Measurements from ENCODE around the gene RALGAPB. TPM values are rescaled to one million over a fixed set of nuclear protein-coding genes. Genes with fewer than 3 reads are reported as not detected.
A peak's percentile ranks its signal among the peaks of the same experiment; 100 is the strongest.
"Not testable (repeated sequence)": the region's sequence is repeated elsewhere in the genome, so short reads cannot be mapped to it uniquely, and the experiment has no call there.

The RALGAPB gene
- total RNA-seq, 1 experiment from 2014 or later: 20.0 TPM

DNA sequence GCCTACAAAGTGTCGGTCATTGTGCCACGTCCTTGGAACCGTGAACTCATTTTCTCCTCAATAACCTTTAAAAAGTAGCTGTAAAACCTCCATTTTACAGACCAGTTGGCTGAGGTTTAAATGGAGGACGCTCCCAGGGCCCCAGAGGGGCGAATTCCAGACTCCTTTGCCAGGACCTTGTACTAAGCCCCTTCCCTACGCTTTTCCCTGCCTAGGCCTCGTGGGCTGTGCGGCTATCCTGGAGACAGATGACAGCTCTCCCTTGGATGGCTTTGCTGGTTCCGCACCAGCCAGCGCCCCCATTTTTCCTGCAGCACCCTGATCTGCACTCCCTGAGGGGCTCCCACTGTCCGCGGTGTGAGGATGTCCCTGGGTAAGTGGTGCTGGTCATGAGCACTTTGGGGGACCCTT, 25.4 kb upstream of the RALGAPB start:
- DNase-seq (ENCODE audit: low spot score): no peak

DNA sequence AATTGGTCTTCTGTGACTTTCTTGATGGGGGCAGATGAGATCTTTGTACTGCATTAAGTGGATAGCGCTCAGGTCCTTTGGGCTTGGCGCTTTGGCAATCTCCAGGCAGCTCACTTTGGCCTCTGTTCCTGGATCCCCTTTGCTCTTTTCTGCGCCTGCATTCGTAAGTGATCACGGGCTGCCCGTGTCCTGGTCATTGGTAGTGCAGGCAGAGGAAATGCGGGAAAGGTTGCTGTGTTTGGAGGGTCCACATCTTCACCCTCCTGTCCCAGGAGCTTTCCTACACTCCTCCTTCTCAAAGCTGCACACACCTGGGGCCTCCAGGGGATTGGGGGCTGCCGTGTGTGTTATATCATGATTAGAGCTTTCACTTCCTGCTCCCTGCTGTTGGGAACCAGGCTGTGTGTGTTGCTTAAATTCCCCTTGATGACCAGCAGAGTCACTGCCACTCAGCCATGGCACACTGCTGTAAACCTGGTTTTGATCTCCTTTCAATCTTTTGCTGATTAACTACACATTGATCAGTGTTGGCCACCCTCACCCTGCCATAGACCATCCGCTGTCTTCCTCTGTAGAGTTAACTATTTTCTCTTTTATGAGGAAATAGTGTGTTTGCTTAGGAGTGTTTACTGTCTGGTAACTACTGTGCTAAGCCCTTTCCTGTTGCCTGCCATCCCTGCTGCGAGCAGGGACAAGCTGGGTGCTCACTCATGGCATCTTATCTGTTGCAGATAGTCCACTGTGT, 24.5 kb upstream of the RALGAPB start:
- DNase-seq (ENCODE audit: low spot score): no peak

DNA sequence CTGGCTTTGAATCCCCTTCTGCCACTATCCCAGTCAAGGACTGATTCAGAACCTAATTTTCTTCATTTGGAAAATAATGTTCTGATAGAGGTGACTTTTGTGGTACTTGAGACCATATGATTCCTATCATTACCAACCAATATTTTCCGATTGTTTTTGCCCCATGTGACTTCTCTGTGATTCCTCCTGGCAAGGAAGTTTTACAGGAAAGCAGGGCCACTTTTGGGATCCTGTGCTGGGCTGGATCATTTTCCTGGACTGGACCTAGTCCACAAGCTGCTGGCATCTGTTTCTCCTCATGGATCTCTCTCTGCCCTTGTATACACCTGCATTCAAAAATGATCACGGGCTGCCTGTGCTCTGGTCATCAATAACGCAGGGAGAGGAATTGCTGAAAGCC, 23.6 kb upstream of the RALGAPB start:
- no peak for DNase-seq (ENCODE audit: low spot score)

DNA sequence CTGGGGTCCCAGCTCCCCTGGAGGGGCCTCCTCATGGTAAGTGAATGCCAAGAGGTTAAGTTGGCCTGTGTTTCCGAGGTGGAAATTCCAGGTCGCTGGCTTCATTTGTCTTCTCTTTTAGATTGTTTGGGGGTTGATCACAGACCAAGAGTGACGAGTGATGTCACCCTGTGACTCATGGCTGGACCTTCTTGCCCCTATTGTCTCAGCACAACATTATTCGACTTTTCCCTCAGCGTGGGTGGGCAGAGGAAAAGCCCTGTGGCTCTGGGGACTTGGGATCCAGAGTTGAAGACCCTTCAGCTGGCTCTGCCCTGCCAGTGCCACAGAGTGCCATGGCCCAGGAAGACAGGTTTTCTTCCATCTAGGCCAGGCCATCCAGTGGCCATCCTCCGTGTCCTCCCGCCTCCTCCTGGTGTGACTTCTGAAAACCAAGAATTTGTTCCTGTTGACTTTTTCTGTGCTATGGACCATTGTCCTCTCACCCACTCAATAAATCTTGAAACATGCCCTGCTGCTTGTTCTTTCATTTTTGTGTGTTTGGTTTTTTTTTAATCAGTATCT, 22.1 kb upstream of the RALGAPB start:
- no peak for DNase-seq (ENCODE audit: low spot score)

DNA sequence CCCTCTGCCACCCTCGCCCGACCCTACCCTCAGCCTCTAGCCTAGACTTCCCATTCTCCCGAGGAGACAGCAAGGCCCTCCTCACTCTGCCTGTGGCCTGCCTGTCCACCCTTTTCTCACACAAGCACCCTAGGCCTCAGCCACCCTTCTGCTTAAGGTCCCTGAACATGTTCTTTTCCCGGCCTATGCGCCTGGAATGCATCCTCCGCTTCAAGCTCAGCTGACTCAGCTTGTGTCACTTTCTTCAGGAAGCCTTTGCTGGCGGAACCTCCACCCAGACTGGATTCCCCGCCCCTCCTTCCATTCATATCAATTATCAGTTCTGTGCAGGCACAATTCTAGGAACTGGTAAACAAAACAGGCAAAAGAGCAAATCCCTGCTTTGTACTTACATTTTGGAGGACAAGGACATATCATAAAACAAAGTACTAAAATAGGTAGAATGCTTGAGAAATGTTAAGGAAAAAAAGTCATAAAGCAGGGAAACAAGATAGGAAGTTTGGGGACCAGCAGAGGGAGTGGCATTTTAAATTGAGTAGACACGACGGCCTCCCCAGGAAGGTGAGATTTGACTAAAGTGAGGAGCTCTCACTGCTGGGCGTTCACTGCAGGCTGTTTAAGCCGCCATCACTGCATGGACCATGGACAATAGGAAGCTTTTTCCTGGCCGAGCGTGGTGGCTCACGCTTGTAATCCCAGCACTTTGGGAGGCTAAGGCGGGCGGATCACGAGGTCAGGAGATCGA, 19.6 kb upstream of the RALGAPB start:
- peak; percentile 26 for DNase-seq (ENCODE audit: low spot score)

DNA sequence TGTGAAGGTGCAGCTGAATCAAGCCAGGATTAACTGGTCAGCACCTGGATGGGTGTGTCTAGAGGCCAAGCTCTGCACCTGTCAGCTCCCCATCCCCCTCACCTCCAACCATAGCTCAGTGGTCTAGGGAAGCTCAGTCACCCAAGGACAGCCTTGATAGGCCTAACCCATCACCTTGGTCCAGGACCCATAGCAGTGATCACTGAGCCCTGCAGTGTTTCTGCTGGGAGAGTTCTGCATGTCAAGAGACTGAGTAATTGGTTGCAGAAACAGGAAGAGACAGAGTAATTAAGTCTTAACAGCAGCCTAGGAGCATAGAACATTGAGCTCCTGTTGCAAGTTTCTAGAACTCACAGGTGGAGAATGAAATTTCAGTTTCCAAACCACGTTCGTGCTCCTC, 18.7 kb upstream of the RALGAPB start:
- DNase-seq (ENCODE audit: low spot score): no peak

DNA sequence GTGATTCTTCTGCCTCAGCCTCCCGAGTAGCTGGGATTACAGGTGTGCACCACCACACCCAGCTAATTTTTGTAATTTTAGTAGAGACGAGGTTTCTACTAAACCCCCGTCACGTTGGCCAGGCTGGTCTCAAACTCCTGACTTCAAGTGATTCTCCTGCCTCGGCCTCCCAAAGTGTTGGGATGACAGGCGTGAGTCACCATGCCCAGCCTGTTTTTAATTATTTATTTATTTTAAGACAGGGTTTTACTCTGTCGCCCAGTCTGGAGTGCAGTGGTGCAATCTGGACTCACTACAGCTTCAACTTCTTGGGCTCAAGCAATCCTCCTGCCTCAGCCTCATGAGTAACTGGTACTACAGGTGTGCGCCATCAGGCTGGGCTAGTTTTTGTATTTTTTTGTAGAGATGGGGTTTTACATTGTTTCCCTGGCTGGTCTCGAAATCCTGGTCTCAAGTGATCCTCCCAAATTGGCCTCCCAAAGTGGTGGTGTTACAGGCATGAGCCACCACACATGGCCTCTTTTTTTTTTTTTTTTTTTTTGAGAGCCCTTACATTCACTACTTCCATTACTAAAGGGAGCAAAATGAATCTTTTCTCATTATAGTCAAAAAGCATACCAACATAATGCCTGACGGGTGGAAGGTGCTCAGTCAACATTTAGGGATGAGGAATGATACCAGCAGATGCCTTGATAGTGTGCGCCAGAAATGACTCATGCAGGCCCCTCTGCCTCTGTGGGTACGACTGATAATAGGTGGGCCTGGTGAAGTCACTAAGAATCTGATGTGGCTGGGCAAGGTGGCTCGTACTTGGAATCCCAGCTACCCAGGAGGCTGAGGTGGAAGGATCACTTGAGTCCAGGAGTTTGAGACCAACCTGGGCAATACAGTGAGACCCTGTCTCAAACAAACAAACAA, 17.8 kb upstream of the RALGAPB start:
- no peak for DNase-seq (ENCODE audit: low spot score)

DNA sequence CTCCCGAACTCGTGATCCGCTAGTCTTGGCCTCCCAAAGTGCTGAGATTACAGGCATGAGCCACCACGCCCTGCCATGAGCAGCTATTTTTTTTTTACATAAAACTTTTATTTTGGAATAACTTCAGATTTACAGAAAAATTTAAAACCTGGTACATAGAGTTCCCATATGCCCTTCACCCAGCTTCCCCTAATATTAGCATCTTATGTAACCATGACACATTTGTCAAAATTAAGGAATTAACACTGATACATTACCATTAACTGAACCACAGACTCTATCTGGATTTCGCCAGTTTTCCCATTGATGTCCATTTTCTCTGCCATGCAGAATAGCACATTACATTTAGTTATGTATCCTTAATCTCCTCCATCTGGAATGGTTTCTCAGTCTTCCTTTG, 14.3 kb upstream of the RALGAPB start:
- no peak for DNase-seq (ENCODE audit: low spot score)

DNA sequence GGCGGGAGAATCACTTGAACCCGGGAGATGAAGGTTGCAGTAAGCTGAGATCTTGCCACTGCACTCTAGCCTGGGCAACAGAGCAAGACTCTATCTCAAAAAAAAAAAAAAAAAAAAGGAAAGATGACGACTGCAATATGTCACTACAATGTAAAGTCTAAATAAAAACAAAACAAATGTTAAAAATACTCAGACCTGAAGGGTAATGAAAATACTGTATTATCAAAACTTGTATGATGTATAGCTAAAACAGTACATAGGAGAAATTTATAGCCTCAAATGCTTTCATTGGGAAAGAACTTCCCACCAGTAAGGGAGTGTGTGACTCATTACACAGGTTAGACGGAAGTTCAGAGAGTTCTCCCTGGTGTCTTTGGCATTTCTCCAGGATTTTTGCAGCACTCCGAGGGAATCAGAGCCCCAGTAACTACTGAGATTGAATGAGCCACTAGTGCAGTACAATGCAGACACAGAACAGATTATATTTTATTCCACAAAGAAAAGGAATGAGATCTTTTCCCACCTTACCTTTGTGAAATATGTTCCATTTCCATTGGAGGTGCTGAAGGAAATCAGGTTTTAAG, 12.5 kb upstream of the RALGAPB start:
- peak; percentile 89 for DNase-seq (ENCODE audit: low spot score)

DNA sequence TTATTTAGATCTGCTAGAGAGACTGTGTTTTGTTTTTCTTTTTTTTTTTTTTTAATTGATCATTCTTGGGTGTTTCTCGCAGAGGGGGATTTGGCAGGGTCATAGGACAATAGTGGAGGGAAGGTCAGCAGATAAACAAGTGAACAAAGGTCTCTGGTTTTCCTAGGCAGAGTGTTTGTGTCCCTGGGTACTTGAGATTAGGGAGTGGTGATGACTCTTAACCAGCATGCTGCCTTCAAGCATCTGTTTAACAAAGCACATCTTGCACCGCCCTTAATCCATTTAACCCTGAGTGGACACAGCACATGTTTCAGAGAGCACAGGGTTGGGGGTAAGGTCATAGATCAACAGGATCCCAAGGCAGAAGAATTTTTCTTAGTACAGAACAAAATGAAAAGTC, 12.0 kb upstream of the RALGAPB start:
- DNase-seq (ENCODE audit: low spot score): not testable (repeated sequence)

DNA sequence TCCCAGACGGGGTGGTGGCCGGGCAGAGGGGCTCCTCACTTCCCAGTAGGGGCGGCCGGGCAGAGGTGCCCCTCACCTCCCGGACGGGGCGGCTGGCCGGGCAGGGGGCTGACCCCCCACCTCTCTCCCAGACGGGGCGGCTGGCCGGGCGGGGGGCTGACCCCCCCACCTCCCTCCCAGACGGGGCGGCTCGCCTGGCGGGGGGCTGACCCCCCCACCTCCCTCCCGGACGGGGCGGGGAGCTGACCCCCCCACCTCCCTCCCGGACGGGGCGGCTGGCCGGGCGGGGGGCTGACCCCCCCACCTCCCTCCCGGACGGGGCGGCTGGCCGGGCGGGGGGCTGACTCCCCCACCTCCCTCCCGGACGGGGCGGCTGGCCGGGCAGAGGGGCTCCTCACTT, 11.5 kb upstream of the RALGAPB start:
- DNase-seq (ENCODE audit: low spot score): not testable (repeated sequence)

DNA sequence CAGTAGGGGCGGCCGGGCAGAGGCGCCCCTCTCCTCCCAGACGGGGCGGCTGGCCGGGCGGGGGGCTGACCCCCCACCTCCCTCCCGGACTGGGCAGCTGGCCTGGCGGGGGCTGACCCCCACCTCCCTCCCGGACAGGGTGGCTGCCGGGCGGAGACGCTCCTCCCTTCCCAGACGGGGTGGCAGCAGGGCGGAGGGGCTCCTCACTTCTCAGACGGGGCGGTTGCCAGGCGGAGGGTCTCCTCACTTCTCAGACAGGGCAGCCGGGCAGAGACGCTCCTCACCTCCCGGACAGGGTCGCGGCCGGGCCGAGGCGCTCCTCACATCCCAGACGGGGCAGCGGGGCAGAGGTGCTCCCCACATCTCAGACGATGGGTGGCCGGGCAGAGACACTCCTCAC, 11.1 kb upstream of the RALGAPB start:
- DNase-seq (ENCODE audit: low spot score): not testable (repeated sequence)

DNA sequence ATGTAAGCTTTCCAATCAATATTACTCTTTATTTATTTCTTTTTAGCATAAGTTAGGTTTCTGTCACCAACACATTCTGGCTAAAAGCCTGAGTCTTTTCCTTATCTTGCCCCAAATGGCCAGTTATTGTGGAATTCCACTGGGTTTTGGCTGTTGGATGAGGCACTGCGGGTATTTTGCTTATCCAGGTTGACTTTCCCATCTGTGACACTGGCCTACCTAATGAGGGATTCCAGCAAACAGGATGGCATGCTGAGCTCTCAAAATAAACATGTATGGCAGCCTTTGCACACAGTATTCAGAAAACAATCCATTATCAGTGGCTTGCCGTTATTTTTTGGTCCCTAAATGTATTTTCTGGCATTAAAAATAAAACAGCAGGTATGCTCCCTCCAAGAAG, 6.5 kb upstream of the RALGAPB start:
- no peak for DNase-seq (ENCODE audit: low spot score)

DNA sequence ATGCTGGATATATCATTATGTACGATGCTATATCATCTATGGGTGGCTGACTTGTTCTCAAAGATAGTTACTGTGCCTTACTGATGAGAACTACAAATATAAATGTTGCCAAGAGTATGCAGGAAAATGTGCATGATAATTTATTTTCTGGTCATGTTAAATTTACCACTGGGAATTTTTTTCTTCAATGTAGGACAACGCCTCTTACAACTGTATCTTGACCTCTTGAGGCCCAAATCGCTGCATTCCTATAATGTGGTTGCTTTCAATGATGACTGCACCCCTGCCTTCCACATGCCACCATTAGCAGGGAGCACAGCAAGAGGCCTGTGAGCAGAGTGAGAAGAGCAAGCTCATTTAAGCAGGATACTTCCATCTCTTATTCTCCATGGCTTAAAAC, 5.7 kb upstream of the RALGAPB start:
- no peak for DNase-seq (ENCODE audit: low spot score)

DNA sequence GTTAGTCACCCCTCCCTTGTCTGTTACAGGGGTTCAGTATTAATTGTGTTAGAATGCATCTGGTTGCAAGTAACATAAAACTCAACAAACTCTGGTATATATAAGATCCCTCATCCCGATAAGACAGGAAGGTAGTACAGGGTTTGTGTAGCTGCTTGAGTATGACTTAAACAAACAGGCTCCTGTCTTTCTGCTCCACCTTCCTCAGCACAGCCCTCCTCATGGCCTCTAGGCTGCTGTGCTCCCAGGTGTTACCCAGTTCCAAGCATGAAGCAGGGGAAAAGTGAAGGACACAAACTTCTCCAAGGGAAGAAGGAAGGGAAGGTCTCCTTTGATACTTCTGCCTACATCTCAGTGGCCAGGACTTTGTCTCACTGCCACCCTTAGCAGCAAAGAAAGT, 1.4 kb upstream of the RALGAPB start:
- DNase-seq (ENCODE audit: low spot score): no peak

DNA sequence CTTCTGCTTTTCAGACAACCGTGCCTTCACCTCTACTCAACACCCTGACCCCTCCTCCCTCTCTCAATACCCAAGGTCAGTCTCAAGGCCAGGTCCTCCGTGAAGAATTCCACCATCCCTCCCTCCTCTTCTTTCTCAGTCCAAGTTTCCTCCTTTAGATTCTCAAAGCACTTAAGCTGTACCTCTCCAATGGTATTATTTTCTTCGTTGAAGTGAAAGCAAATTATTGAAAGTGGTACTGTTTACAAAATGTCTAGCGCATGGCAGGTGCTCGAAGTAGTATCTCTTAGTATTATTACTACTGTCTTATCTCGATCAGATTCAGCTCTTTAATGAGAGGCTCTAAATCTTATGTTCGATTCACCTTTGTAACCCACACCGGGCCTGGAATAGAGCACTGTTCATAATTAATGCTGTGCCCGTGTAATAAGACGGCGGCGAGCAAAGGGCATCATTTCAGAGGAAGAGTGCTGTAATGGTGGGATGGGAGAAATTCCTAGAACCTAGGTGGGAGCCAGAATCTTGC, 593 bp upstream of the RALGAPB start:
- no peak for DNase-seq (ENCODE audit: low spot score)

DNA sequence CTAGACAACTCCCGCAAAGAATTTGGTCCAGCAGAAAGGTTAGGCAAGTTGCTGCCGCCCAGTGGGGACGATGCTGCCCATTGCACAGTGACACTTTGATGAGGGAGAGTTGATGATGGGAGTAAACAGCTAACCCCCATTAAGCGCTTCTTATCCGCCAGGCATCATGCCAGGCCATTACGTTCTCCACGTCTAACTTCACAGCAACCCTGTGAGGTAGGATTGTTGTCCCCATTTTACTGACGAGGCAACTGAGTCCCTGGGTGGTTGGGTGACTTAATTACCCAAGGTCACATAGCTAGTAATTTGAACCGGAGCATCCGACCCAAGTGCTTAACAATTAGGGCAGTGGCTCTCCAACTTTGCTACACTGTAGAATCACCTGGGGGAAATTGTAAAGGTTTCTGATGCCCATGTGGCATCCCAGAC, 738 bp downstream of the RALGAPB start:
- peak; percentile 17 for DNase-seq (ENCODE audit: low spot score)

DNA sequence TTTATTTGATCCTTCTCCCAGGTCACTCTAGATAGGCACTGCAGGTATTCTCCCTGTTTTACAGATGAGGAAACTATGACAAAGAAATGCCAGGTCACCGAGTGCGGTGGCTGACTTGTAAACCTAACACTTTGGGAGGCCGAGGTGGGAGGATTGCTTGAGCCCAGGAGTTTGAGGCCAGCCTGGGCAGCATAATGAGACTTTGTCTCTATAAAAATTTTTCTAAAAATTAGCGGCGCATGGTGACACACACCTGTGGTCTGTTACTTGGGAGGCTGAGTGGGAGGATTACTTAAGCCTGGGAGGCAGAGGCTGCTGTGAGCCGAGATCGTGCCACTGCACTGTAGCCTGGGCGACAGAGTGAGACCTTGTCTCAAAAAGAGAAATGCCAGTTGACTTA, 5.1 kb downstream of the RALGAPB start:
- no peak for DNase-seq (ENCODE audit: low spot score)

DNA sequence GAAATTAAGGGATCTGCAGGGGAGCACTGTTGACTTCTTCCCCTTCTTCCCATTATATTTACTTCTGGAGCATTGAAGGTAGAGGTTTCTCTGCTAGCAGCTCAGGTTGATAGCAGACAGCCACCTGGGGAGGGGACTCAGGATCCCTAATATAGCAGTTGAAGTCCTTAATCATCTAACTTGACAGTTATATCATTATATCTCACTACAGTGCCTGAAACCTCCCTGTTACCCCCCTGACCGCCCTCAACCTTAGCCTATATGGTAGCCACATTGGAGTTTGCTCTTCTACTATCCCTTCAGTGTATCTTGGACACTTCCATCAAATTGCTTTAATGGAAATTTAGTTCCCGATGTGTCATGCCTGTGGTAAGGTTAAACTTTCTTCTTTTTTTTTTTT, 7.0 kb downstream of the RALGAPB start:
- DNase-seq (ENCODE audit: low spot score): no peak

DNA sequence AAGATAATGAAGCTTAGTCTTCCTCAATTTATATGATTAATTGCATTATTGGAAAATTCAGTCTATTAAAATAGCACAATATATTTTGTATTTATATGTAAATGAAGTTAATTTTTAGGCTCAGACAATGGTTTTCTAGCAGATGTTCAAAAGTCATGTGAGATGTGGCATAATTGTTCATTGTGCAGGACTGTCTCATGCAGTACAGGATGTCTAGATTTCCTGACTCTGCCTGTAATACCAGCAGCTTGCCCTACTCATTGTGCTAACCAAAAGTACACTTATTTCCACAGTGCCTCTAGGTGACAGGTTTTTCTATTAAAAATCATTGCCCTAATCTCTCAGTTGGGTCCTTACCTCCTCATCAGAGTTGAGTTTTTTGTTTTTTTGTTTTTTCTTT, 12.4 kb downstream of the RALGAPB start:
- no peak for DNase-seq (ENCODE audit: low spot score)

DNA sequence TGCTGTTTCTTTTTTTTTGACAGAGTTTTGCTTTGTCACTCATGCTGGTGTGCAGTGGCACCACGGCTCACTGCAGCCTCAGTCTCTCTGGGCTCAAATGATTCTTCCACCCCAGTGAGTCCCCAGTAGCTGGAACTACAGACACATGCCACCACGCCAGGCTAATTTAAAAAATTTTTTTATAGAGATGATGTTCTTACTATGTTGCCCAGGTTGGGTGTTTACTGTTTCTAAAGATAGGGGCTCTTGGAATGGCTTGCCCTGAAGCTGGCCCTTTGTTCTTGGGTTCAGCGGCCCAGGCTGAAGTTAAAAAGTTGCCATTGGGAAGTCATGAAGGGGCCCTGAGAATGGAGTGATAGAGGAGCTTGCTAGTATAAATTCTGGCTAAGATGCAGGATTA, 16.5 kb downstream of the RALGAPB start:
- no peak for DNase-seq (ENCODE audit: low spot score)

All from A172 (cell line).